HUES6 (cell line): Measurements from ENCODE around the gene PPP1R3E.
"Not testable (repeated sequence)": the region's sequence is repeated elsewhere in the genome, so short reads cannot be mapped to it uniquely, and the experiment has no call there.

Experiments used
- H3K27ac ChIP-seq: 2 replicates; pipeline ENCODE4 v1.7.0; 2013; ENCODE audit warnings: low read depth, mild to moderate bottlenecking, low read length, inconsistent platforms
- H3K27me3 ChIP-seq: 2 replicates; pipeline ENCODE4 v1.6.1; 2013; ENCODE audit warnings: low read length; ENCODE audit not compliant: control insufficient read depth, insufficient read depth
- H3K36me3 ChIP-seq: 2 replicates; pipeline ENCODE4 v1.6.1; 2013; ENCODE audit warnings: low read length; ENCODE audit not compliant: control insufficient read depth, insufficient read depth
- H3K4me1 ChIP-seq: 2 replicates; pipeline ENCODE4 v1.6.1; 2013; ENCODE audit warnings: low read length; ENCODE audit not compliant: control insufficient read depth, insufficient read depth
- H3K4me3 ChIP-seq: 2 replicates; pipeline ENCODE4 v1.5.1; 2013; ENCODE audit warnings: low read depth, low read length
- H3K9ac ChIP-seq: one replicate; pipeline ENCODE4 v1.6.1; 2013; ENCODE audit warnings: mild to moderate bottlenecking, low read length
- H3K9me3 ChIP-seq: 2 replicates; pipeline ENCODE4 v1.6.1; 2013; ENCODE audit warnings: low read depth, low read length; ENCODE audit not compliant: control insufficient read depth, insufficient read depth

Gene PPP1R3E

GRCh38 chr14:23286020-23286901, 16.4 kb downstream of the PPP1R3E start, which contains the start of gene HOMEZ:
TSS of gene HOMEZ (minus strand) at chr14:23286132. CDS start at chr14:23285952, 180 bp downstream.
- Histone ChIP-seq H3K9me3 (no peaks in the 10 kb centered on the region), H3K36me3 (no peaks in the 10 kb centered on the region), H3K27me3 (peaks cover 42% of the 10 kb centered on the region), H3K4me1 (0 out of 2 replicates have a peak, but pooled peaks cover 6% of the 10 kb centered on the region), H3K4me3 (peak within 1 kb of the TSS; percentile 73), H3K27ac (peak within 1 kb of the TSS; percentile 63; the same call in 1 of the 2 replicates), H3K9ac (peak within 1 kb of the TSS; percentile 80)

- H3K9me3 ChIP-seq: no peaks in the 10 kb centered on the region
- H3K36me3 ChIP-seq: no peaks in the 10 kb centered on the region
- peak overlapping the region; percentile 63; the same call in 1 of the 2 replicates for H3K27ac ChIP-seq
Observed at GRCh38 chr14:23285530-23286019, 17.1 kb downstream of the PPP1R3E start.

GRCh38 chr14:23284654-23285529, 17.8 kb downstream of the PPP1R3E start:
- H3K27ac ChIP-seq: peak overlapping the region; percentile 63; the same call in 1 of the 2 replicates
- H3K4me3 ChIP-seq: peak overlapping the region; percentile 73
- H3K4me1 ChIP-seq: peaks cover 12% of the 10 kb centered on the region
- H3K36me3 ChIP-seq: no peaks in the 10 kb centered on the region
- peaks cover 28% of the 10 kb centered on the region for H3K27me3 ChIP-seq
- H3K9ac ChIP-seq: peak overlapping the region; percentile 80
- no peaks in the 10 kb centered on the region for H3K9me3 ChIP-seq

More at GRCh38 chr14:23285530-23286019, 17.1 kb downstream of the PPP1R3E start:
- H3K4me1 ChIP-seq: 0 out of 2 replicates have a peak, but pooled peaks cover 6% of the 10 kb centered on the region
- peaks cover 35% of the 10 kb centered on the region for H3K27me3 ChIP-seq
- peak overlapping the region; percentile 73 for H3K4me3 ChIP-seq
- peak overlapping the region; percentile 80 for H3K9ac ChIP-seq

DNA sequence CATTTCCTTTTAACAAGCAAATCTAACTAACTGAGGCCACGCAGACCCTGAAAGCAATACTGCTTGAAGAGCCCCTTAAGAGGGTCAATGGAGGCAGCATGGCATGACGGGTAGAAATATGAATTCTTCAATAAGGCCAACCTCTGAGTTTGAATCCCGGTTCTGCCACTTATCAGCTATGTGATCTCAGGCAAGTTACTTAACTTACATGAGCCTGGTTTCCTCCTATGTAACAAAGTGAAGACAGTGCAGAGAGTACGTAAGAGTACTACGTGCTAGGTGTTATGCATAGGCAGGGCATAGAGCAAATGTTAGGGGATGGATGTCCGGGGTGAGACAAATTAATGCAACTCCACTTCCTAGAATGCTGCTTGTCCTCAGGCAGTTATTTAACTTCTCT, 21.4 kb downstream of the PPP1R3E start:
- Histone ChIP-seq H3K4me3 (no peak overlapping the region), H3K9ac (no peak overlapping the region), H3K9me3 (no peaks in the 10 kb centered on the region), H3K4me1 (peaks cover 9% of the 10 kb centered on the region), H3K36me3 (no peaks in the 10 kb centered on the region; the same call in 1 of the 2 replicates), H3K27me3 (peaks cover 13% of the 10 kb centered on the region; the same call in 1 of the 2 replicates), H3K27ac (no peak overlapping the region)

DNA sequence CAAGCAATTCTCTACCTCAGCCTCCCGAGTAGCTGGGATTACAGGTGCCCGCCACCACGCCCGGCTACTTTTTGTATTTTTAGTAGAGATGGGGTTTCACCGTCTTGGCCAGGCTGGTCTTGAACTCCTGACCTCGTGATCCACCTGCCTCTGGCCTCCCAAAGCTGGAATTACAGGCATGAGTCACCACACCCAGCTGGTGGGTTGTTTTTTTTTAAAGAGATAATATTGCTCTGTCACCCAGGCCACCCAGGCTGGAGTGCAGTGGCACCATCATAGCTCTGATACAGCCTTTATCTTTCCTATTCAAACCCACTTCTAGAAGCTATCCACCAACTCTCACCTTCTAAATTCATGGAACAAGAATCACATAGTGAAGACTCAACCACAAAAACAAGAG, 24.7 kb downstream of the PPP1R3E start:
- H3K9me3 ChIP-seq, H3K4me1 ChIP-seq, H3K27ac ChIP-seq, H3K9ac ChIP-seq, H3K4me3 ChIP-seq, H3K36me3 ChIP-seq: not testable (repeated sequence)
- H3K27me3 ChIP-seq: peaks cover 30% of the 10 kb centered on the region

- peaks cover 9% of the 10 kb centered on the region for H3K4me1 ChIP-seq
- H3K27ac ChIP-seq: no peak overlapping the region
- no peak overlapping the region for H3K4me3 ChIP-seq
- peaks cover 37% of the 10 kb centered on the region for H3K27me3 ChIP-seq
- H3K9ac ChIP-seq: no peak overlapping the region
- H3K36me3 ChIP-seq: no peaks in the 10 kb centered on the region; the same call in 1 of the 2 replicates
- H3K9me3 ChIP-seq: no peaks in the 10 kb centered on the region
Observed at GRCh38 chr14:23277189-23277588, 25.5 kb downstream of the PPP1R3E start.

GRCh38 chr14:23275412-23275811, 27.2 kb downstream of the PPP1R3E start:
- H3K4me3 ChIP-seq: no peak overlapping the region
- H3K4me1 ChIP-seq: peaks cover 8% of the 10 kb centered on the region
- no peaks in the 10 kb centered on the region for H3K9me3 ChIP-seq
- H3K9ac ChIP-seq: no peak overlapping the region
- H3K36me3 ChIP-seq: no peaks in the 10 kb centered on the region; the same call in 1 of the 2 replicates
- peaks cover 41% of the 10 kb centered on the region for H3K27me3 ChIP-seq
- no peak overlapping the region for H3K27ac ChIP-seq

GRCh38 chr14:23269193-23269592, 33.5 kb downstream of the PPP1R3E start:
- no peaks in the 10 kb centered on the region for H3K4me1 ChIP-seq
- no peak overlapping the region for H3K9ac ChIP-seq
- H3K27ac ChIP-seq: no peak overlapping the region
- no peaks in the 10 kb centered on the region for H3K36me3 ChIP-seq
- H3K4me3 ChIP-seq: no peak overlapping the region
- H3K27me3 ChIP-seq: peaks cover 48% of the 10 kb centered on the region
- H3K9me3 ChIP-seq: no peaks in the 10 kb centered on the region

DNA sequence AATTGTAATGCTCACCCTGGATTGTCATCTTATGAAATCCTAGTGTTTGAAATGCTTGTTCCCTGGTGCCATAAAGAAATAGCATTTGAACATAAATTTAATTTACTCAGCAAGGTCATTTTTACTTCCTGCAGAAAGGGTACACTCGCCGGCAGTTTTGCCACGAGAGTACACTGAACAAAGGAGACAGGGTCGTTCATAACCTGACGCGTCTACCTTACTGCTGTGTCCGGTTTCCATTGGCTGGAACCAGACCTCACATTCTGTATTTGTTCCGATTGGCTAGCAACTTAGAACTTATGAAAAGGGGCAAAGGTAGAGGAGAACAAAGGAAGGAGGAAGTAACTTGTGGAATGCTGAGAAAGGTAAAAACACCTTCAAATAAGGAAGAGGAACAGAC, 41.8 kb downstream of the PPP1R3E start:
- not testable (repeated sequence) for H3K27ac ChIP-seq, H3K9ac ChIP-seq, H3K4me3 ChIP-seq, H3K27me3 ChIP-seq, H3K36me3 ChIP-seq, H3K9me3 ChIP-seq, H3K4me1 ChIP-seq

DNA sequence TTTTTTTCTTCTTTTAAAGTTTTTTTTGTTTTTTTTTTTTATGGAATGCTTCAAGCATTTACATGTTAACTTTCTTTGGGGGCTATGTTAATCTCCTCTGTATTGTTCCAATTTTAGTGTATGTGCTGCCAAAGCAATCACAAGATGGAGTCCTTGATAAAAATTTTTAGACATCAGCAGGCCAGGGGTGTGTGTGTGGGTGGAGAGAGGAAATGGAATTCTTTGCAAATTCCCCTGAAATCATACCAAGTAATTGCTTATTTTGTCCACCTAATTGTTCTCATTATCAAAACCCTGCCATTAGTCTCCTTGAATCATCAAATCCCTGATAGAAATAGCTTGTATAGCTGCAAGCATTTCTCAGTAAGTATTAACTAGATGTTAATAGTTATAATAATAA, 43.2 kb downstream of the PPP1R3E start:
- H3K4me1 ChIP-seq: peaks cover 3% of the 10 kb centered on the region; the same call in 1 of the 2 replicates
- no peak overlapping the region for H3K27ac ChIP-seq
- peaks cover 4% of the 10 kb centered on the region; the same call in 1 of the 2 replicates for H3K27me3 ChIP-seq
- H3K9ac ChIP-seq: no peak overlapping the region
- H3K9me3 ChIP-seq: 0 out of 2 replicates have a peak, but pooled peaks cover 3% of the 10 kb centered on the region
- no peak overlapping the region for H3K4me3 ChIP-seq
- no peaks in the 10 kb centered on the region for H3K36me3 ChIP-seq
